Astrocyte (in vitro differentiated cells and primary cell): ENCODE measurements around the gene GMPS. TPM values are rescaled to one million over a fixed set of nuclear protein-coding genes. Genes with fewer than 3 reads are reported as not detected.

ENCODE experiments used
- DNase-seq: peaks from one replicate; pipeline ENCODE4 v3.0.0-alpha.2; 2010; ENCODE audit warnings: low read depth
- FAIRE-seq: peaks from 2 replicates; lab custom pipeline; 2011; peaks lifted over from hg19 to GRCh38; lab: Jason Lieb, UNC
- H2AFZ ChIP-seq: 2 replicates; pipeline ENCODE4 v1.6.0; 2012; ENCODE audit warnings: low read depth, low read length, inconsistent platforms
- H3K27ac ChIP-seq: 2 replicates; pipeline ENCODE4 v1.5.1; 2011; ENCODE audit warnings: low read depth, low read length, inconsistent platforms
- H3K27me3 ChIP-seq: 2 replicates; pipeline ENCODE4 v1.6.0; 2011; ENCODE audit warnings: low read length, inconsistent platforms; ENCODE audit not compliant: insufficient read depth
- H3K36me3 ChIP-seq: 2 replicates; pipeline ENCODE4 v1.5.1; 2011; ENCODE audit warnings: low read length, inconsistent platforms; ENCODE audit not compliant: insufficient read depth
- H3K4me1 ChIP-seq: 2 replicates; pipeline ENCODE4 v1.5.1; 2011; ENCODE audit warnings: low read length, inconsistent platforms; ENCODE audit not compliant: insufficient read depth
- H3K4me2 ChIP-seq: 2 replicates; pipeline ENCODE4 v1.6.0; 2012; ENCODE audit warnings: low read length, inconsistent platforms
- H3K4me3 ChIP-seq: 2 replicates; pipeline ENCODE4 v1.5.1; 2011; ENCODE audit warnings: low read depth, mild to moderate bottlenecking, low read length, inconsistent platforms; ENCODE audit not compliant: insufficient read depth
- H3K79me2 ChIP-seq: 2 replicates; pipeline ENCODE4 v1.6.0; 2012; ENCODE audit warnings: mild to moderate bottlenecking, low read length, inconsistent platforms; ENCODE audit not compliant: insufficient read depth
- H3K9ac ChIP-seq: 2 replicates; pipeline ENCODE4 v1.6.0; 2012; ENCODE audit warnings: mild to moderate bottlenecking, low read length, inconsistent platforms
- H3K9me3 ChIP-seq: 2 replicates; pipeline ENCODE4 v1.5.1; 2012; ENCODE audit warnings: low read depth, mild to moderate bottlenecking, low read length, inconsistent platforms; ENCODE audit not compliant: insufficient read depth
- H4K20me1 ChIP-seq: 2 replicates; pipeline ENCODE4 v1.6.0; 2012; ENCODE audit warnings: low read length, inconsistent platforms; ENCODE audit not compliant: insufficient read depth
- H3K27ac Mint-ChIP-seq: one replicate; pipeline ENCODE4 v1.8.0; 2021; ENCODE audit warnings: mild to moderate bottlenecking, mixed read lengths; ENCODE audit not compliant: unreplicated experiment
- H3K27me3 Mint-ChIP-seq: one replicate; pipeline ENCODE4 v1.8.0; 2021; ENCODE audit warnings: low read depth, mixed read lengths; ENCODE audit not compliant: unreplicated experiment
- H3K36me3 Mint-ChIP-seq: one replicate; pipeline ENCODE4 v1.8.0; 2021; ENCODE audit warnings: low read depth, mixed read lengths; ENCODE audit not compliant: unreplicated experiment
- H3K4me1 Mint-ChIP-seq: one replicate; pipeline ENCODE4 v1.8.0; 2021; ENCODE audit warnings: low read depth, mixed read lengths; ENCODE audit not compliant: unreplicated experiment
- H3K4me3 Mint-ChIP-seq: one replicate; pipeline ENCODE4 v1.8.0; 2021; ENCODE audit warnings: mild to moderate bottlenecking, moderate library complexity, mixed read lengths; ENCODE audit not compliant: unreplicated experiment
- H3K9me3 Mint-ChIP-seq: one replicate; pipeline ENCODE4 v1.8.0; 2021; ENCODE audit warnings: mild to moderate bottlenecking, mixed read lengths; ENCODE audit not compliant: unreplicated experiment
- CTCF ChIP-seq: IDR thresholded peaks from 2 replicates; pipeline ENCODE4 v1.5.1; 2011; ENCODE audit warnings: low read depth, mild to moderate bottlenecking, inconsistent platforms, low read length, moderate library complexity; ENCODE audit not compliant: insufficient read depth
- EZH2 ChIP-seq: IDR thresholded peaks from 2 replicates; pipeline ENCODE4 v1.6.1; 2012; ENCODE audit warnings: mild to moderate bottlenecking, low read length, inconsistent platforms; ENCODE audit not compliant: insufficient read depth
- total RNA-seq: library from RNA; stranded (reverse); gene quantifications from 2 replicates; pipeline ENCODE4 v1.2.1, GENCODE V29; 2021

Gene GMPS
- total RNA-seq, 1 donor from 2014 or later, result 58.1 TPM

DNA sequence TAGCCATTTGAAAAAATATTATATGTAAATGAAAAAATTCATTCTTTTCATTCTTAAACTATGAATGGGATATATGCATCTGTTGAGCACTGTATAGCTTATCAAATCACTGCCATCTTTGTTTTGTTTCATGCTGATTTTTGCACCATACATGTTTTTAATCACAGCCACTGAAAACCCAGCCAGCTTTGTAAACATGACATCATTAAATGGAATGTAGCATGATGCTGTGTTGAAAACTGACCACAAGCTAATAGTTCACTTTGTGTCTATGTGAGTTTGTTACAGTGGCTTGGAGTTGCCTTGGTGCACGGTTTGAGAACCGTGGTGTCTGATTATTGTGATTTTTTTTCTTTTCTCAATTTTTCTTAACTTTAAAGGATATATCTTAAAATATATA is 75.7 kb downstream of the GMPS start:
- peak overlapping the region; percentile 83 for H3K27ac Mint-ChIP-seq
- FAIRE-seq (peak; percentile 23), DNase-seq (peak; percentile 84)
- TF ChIP-seq CTCF, result no peak
- no peak for TF ChIP-seq EZH2
- Histone ChIP-seq H3K4me1 (peaks cover 4% of the 10 kb centered on the region), H4K20me1 (no peaks in the 10 kb centered on the region), H3K36me3 (no peaks in the 10 kb centered on the region), H3K4me2 (no peak overlapping the region), H3K27ac (peak overlapping the region; percentile 38), H3K79me2 (no peaks in the 10 kb centered on the region), H3K4me3 (no peak overlapping the region), H3K9me3 (no peaks in the 10 kb centered on the region), H3K27me3 (no peaks in the 10 kb centered on the region), H3K9ac (no peak overlapping the region), H2AFZ (no peak overlapping the region)
- H3K36me3 Mint-ChIP-seq, result peaks cover under 1% of the 10 kb centered on the region
- no peak overlapping the region for H3K4me3 Mint-ChIP-seq
- H3K9me3 Mint-ChIP-seq, result no peaks in the 10 kb centered on the region
- peaks cover 6% of the 10 kb centered on the region for H3K4me1 Mint-ChIP-seq
- H3K27me3 Mint-ChIP-seq, result no peaks in the 10 kb centered on the region

DNA sequence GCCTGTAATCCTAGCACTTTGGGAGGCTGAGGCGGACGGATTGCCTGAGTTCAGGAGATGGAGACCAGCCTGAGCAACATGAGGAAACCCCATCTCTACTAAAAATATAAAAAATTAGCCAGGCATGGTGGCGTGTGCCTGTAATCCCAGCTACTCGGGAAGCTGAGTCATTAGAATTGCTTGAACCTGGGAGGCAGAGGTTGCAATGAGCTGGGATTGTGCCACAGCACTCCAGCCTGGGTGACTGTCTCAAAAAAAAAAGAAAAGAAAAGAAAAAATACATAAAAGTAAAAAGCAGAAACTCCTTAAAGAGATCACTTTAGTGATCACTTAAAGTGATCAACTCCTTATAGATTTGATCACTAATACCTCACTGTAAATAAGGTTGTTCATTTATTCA is 78.0 kb downstream of the GMPS start:
- H3K27me3 ChIP-seq, result no peaks in the 10 kb centered on the region
- FAIRE-seq (no peak), DNase-seq (no peak)
- H3K4me2 ChIP-seq, result no peak overlapping the region
- no peaks in the 10 kb centered on the region for H4K20me1 ChIP-seq
- Mint-ChIP-seq H3K4me3 (no peak overlapping the region), H3K27ac (no peak overlapping the region), H3K27me3 (no peaks in the 10 kb centered on the region), H3K9me3 (no peaks in the 10 kb centered on the region), H3K36me3 (peaks cover 3% of the 10 kb centered on the region), H3K4me1 (peaks cover 6% of the 10 kb centered on the region)
- H3K4me1 ChIP-seq, result peaks cover 4% of the 10 kb centered on the region
- H3K36me3 ChIP-seq, result no peaks in the 10 kb centered on the region
- no peaks in the 10 kb centered on the region for H3K79me2 ChIP-seq
- no peaks in the 10 kb centered on the region for H3K9me3 ChIP-seq
- H3K27ac ChIP-seq, result no peak overlapping the region
- H3K4me3 ChIP-seq, result no peak overlapping the region
- no peak overlapping the region for H3K9ac ChIP-seq
- TF ChIP-seq CTCF, result no peak
- TF ChIP-seq EZH2, result no peak
- H2AFZ ChIP-seq, result no peak overlapping the region

- Histone ChIP-seq H3K9ac (no peak overlapping the region), H3K4me1 (peaks cover 4% of the 10 kb centered on the region), H3K9me3 (no peaks in the 10 kb centered on the region), H3K27ac (no peak overlapping the region), H4K20me1 (no peaks in the 10 kb centered on the region), H2AFZ (no peak overlapping the region), H3K36me3 (no peaks in the 10 kb centered on the region), H3K79me2 (no peaks in the 10 kb centered on the region), H3K4me2 (no peak overlapping the region), H3K4me3 (no peak overlapping the region), H3K27me3 (no peaks in the 10 kb centered on the region)
- H3K36me3 Mint-ChIP-seq, result peaks cover 3% of the 10 kb centered on the region
- DNase-seq (no peak), FAIRE-seq (no peak)
- no peak overlapping the region for H3K27ac Mint-ChIP-seq
- no peaks in the 10 kb centered on the region for H3K27me3 Mint-ChIP-seq
- TF ChIP-seq EZH2 (no peak), CTCF (no peak)
- H3K4me1 Mint-ChIP-seq, result peaks cover 6% of the 10 kb centered on the region
- no peaks in the 10 kb centered on the region for H3K9me3 Mint-ChIP-seq
- no peak overlapping the region for H3K4me3 Mint-ChIP-seq
Observed at GRCh38 chr3:155949453-155950217, 79.2 kb downstream of the GMPS start.
